H1 (cell line): ENCODE data around the gene TTLL9.

Experiments used
- CTCF ChIP-seq, 3 experiments: IDR thresholded peaks; 1 replicate in 2 of 3; 2 replicates in 1 of 3; pipeline versions ENCODE4 v1.5.1 to v1.6.1; 2011; ENCODE audit warnings: low read length in 3 of 3, mild to moderate bottlenecking in 3 of 3, inconsistent platforms in 2 of 3, low read depth in 1 of 3, moderate library complexity in 1 of 3; ENCODE audit not compliant: insufficient read depth in 1 of 3; ENCODE audit errors: control extremely low read depth in 1 of 3
- EZH2 ChIP-seq: fragments of 200-600 bp; sonication (generic); IDR thresholded peaks from 2 replicates; pipeline ENCODE4 v1.7.1; 2012; ENCODE audit warnings: low read depth, mild to moderate bottlenecking, moderate library complexity, low read length, inconsistent platforms; ENCODE audit not compliant: severe bottlenecking
- HDAC2 ChIP-seq, 2 experiments: fragments of 300-600 bp in 1 of 2; sonication (generic) in 1 of 2; IDR thresholded peaks; 2 replicates each; pipeline ENCODE4 v1.6.1; 2011 to 2012; ENCODE audit warnings: low read depth in 2 of 2, low read length in 2 of 2, mild to moderate bottlenecking in 2 of 2, moderate library complexity in 2 of 2, borderline replicate concordance in 1 of 2, inconsistent platforms in 1 of 2
- POLR2A ChIP-seq, 2 experiments: IDR thresholded peaks; 1 replicate in 1 of 2; 2 replicates in 1 of 2; pipeline ENCODE4 v1.6.1; 2011; ENCODE audit warnings: low read depth in 2 of 2, low read length in 2 of 2, mild to moderate bottlenecking in 2 of 2; ENCODE audit errors: control extremely low read depth in 1 of 2

GRCh38 chr20:31922181-31922580 is 51.7 kb downstream of the TTLL9 start:
- no peak for TF ChIP-seq CTCF (IDR thresholded peaks at IDR 0.05; ENCODE audit: control extremely low read depth in 1 of 3, insufficient read depth in 1 of 3, low read depth in 1 of 3, low read length in 3 of 3)
- no peak for TF ChIP-seq HDAC2 (IDR thresholded peaks at IDR 0.05; ENCODE audit: borderline replicate concordance in 1 of 2, low read depth in 2 of 2, low read length in 2 of 2)
- TF ChIP-seq POLR2A (IDR thresholded peaks at IDR 0.05; ENCODE audit: control extremely low read depth in 1 of 2, low read depth in 2 of 2, low read length in 2 of 2): no peak
- no peak for TF ChIP-seq EZH2
